Panc1 (cell line): Measurements from ENCODE around the gene TBX5. TPM values are rescaled to one million over a fixed set of nuclear protein-coding genes. Genes with fewer than 3 reads are reported as not detected.

ENCODE experiments used
- ATAC-seq: fragments of 200-7000 bp; cut with Tn5 transposase; 2 replicates; pipeline ENCODE4 v1.9.1; 2020; ENCODE audit warnings: mild to moderate bottlenecking, moderate library complexity
- BruUV-seq: library from RNA; stranded (reverse); fragments of 400-500 nt; replicated peaks from 2 replicates; lab custom pipeline; 2021; lab: Mats Ljungman, UMichigan
- CTCF ChIA-PET: fragments of 300-600 bp; sonication (Branson Sonifier 250); formaldehyde crosslinking; loops from one replicate; lab custom pipeline; 2022; ENCODE audit warnings: antibody characterized with exemption; lab: Charles Lee
- POLR2A ChIA-PET: fragments of 300-600 bp; sonication (Branson Sonifier 250); formaldehyde crosslinking; loops from one replicate; lab custom pipeline; 2022; ENCODE audit warnings: antibody characterized with exemption; lab: Charles Lee
- DNase-seq: peaks from one replicate; pipeline ENCODE4 v3.0.0-alpha.2; 2010; ENCODE audit warnings: low read depth, low spot score
- H3K27ac ChIP-seq: 2 replicates; pipeline ENCODE4 v1.5.1; 2011; ENCODE audit warnings: mild to moderate bottlenecking, low read length, inconsistent platforms
- H3K27me3 ChIP-seq: fragments of 200-500 bp; sonication (Bioruptor generic); 2 replicates; pipeline ENCODE4 v1.6.0; 2014; ENCODE audit warnings: low read length, inconsistent platforms; ENCODE audit not compliant: control insufficient read depth, insufficient read depth
- H3K36me3 ChIP-seq: fragments of 200-500 bp; sonication (Bioruptor generic); 2 replicates; pipeline ENCODE4 v1.5.1; 2014; ENCODE audit warnings: inconsistent platforms, mild to moderate bottlenecking, low read length, moderate library complexity; ENCODE audit not compliant: control insufficient read depth, insufficient read depth
- H3K4me1 ChIP-seq: 2 replicates; pipeline ENCODE4 v1.5.1; 2011; ENCODE audit warnings: inconsistent platforms, mild to moderate bottlenecking, low read length, moderate library complexity; ENCODE audit not compliant: control insufficient read depth, insufficient read depth
- H3K4me3 ChIP-seq, 2 experiments: 2 replicates each; pipeline ENCODE4 v1.5.1; 2011 to 2012; ENCODE audit warnings: low read depth in 2 of 2, low read length in 2 of 2, mild to moderate bottlenecking in 2 of 2, inconsistent platforms in 1 of 2, moderate library complexity in 1 of 2
- H3K9me3 ChIP-seq: fragments of 200-500 bp; sonication (Bioruptor generic); 2 replicates; pipeline ENCODE4 v1.5.1; 2014; ENCODE audit warnings: low read depth, mild to moderate bottlenecking, inconsistent platforms, low read length, moderate library complexity; ENCODE audit not compliant: control insufficient read depth, insufficient read depth
- POLR2AphosphoS5 ChIP-seq: IDR thresholded peaks from 2 replicates; pipeline ENCODE4 v1.6.1; 2012; ENCODE audit warnings: mild to moderate bottlenecking, low read depth, low read length, moderate library complexity
- SIN3A ChIP-seq: IDR thresholded peaks from 2 replicates; pipeline ENCODE4 v1.6.1; 2012; ENCODE audit warnings: low read depth, mild to moderate bottlenecking, low read length, moderate library complexity, borderline replicate concordance; ENCODE audit not compliant: insufficient read depth
- TCF7L2 ChIP-seq: IDR thresholded peaks from 2 replicates; pipeline ENCODE4 v1.6.1; 2011; ENCODE audit warnings: mild to moderate bottlenecking, low read depth, low read length, inconsistent platforms
- in situ Hi-C: cut with HindIII; loops from 2 replicates; pipeline ENCODE4 v1.10.0; 2016; ENCODE audit warnings: low sequenced_read_pairs, low pct_unique_long_range_greater_than_20kb
- intact Hi-C: fragments of 100-400 bp; cut with micrococcal nuclease; formaldehyde crosslinking; loops from one replicate; pipeline ENCODE4 v1.10.0; 2022; ENCODE audit not compliant: unreplicated experiment
- total RNA-seq: library from RNA; stranded (reverse); gene quantifications from one replicate; pipeline ENCODE4 v1.2.1, GENCODE V29; 2021; ENCODE audit not compliant: unreplicated experiment
- TF ChIP-seq, protein P1 (sequence below), 2 experiments: IDR thresholded peaks; 2 replicates each; pipeline ENCODE4 v1.6.1; 2011 to 2012; ENCODE audit warnings: low read depth in 2 of 2, control low read depth in 1 of 2, low read length in 1 of 2, mild to moderate bottlenecking in 1 of 2, moderate library complexity in 1 of 2; ENCODE audit not compliant: insufficient read depth in 1 of 2
- TF ChIP-seq, protein P2 (sequence below): fragments of 450-650 bp; IDR thresholded peaks from 2 replicates; pipeline ENCODE4 v1.5.1; 2017; ENCODE audit warnings: mild to moderate bottlenecking

The TBX5 gene
- total RNA-seq, 1 experiment from 2014 or later: not detected

DNA sequence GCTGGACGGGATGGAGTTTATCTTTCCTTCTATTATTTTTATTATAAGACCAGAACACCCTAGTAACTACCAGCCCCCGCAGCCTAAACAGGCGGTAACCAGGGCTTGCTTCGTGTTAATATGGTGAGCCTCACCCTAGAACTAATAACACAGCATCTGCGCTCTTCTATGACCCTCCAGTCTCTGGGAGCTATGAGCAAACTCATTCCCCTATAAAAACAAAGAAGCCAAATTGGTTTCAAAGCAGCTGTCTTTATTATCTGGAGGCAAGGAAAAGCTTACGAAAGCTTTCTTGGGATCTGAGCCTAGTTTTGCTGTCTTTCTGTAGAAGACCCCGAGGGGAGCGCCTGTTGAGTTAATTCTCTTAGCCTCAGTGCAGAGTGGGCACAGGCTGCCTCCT lies 85.0 kb downstream of the TBX5 start:
- Histone ChIP-seq H3K27me3 (peaks cover 4% of the 10 kb centered on the region; the same call in 1 of the 2 replicates), H3K36me3 (no peaks in the 10 kb centered on the region), H3K4me1 (no peaks in the 10 kb centered on the region), H3K4me3 (no peak overlapping the region), H3K27ac (no peak overlapping the region), H3K9me3 (no peaks in the 10 kb centered on the region)
- BruUV-seq: no TSS peak
- DNase-seq (no peak), ATAC-seq (no peak)
- in situ Hi-C loops (no loop called here), intact Hi-C loops (no loop called here)
- CTCF ChIA-PET: interaction anchor here (0.5 kb wide), 1 partner anchor 78 kb away, joined by 4 read pairs; no protein-coding TSS in a partner anchor
- POLR2A ChIA-PET: no interaction called here
- TF ChIP-seq POLR2AphosphoS5 (no peak), TCF7L2 (no peak), SIN3A (no peak)
- TF ChIP-seq, protein P1, sequence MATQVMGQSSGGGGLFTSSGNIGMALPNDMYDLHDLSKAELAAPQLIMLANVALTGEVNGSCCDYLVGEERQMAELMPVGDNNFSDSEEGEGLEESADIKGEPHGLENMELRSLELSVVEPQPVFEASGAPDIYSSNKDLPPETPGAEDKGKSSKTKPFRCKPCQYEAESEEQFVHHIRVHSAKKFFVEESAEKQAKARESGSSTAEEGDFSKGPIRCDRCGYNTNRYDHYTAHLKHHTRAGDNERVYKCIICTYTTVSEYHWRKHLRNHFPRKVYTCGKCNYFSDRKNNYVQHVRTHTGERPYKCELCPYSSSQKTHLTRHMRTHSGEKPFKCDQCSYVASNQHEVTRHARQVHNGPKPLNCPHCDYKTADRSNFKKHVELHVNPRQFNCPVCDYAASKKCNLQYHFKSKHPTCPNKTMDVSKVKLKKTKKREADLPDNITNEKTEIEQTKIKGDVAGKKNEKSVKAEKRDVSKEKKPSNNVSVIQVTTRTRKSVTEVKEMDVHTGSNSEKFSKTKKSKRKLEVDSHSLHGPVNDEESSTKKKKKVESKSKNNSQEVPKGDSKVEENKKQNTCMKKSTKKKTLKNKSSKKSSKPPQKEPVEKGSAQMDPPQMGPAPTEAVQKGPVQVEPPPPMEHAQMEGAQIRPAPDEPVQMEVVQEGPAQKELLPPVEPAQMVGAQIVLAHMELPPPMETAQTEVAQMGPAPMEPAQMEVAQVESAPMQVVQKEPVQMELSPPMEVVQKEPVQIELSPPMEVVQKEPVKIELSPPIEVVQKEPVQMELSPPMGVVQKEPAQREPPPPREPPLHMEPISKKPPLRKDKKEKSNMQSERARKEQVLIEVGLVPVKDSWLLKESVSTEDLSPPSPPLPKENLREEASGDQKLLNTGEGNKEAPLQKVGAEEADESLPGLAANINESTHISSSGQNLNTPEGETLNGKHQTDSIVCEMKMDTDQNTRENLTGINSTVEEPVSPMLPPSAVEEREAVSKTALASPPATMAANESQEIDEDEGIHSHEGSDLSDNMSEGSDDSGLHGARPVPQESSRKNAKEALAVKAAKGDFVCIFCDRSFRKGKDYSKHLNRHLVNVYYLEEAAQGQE (IDR thresholded peaks at IDR 0.05; ENCODE audit: insufficient read depth in 1 of 2, low read depth in 2 of 2, low read length in 1 of 2): no peak
- TF ChIP-seq, protein P2, sequence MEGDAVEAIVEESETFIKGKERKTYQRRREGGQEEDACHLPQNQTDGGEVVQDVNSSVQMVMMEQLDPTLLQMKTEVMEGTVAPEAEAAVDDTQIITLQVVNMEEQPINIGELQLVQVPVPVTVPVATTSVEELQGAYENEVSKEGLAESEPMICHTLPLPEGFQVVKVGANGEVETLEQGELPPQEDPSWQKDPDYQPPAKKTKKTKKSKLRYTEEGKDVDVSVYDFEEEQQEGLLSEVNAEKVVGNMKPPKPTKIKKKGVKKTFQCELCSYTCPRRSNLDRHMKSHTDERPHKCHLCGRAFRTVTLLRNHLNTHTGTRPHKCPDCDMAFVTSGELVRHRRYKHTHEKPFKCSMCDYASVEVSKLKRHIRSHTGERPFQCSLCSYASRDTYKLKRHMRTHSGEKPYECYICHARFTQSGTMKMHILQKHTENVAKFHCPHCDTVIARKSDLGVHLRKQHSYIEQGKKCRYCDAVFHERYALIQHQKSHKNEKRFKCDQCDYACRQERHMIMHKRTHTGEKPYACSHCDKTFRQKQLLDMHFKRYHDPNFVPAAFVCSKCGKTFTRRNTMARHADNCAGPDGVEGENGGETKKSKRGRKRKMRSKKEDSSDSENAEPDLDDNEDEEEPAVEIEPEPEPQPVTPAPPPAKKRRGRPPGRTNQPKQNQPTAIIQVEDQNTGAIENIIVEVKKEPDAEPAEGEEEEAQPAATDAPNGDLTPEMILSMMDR: no peak

DNA sequence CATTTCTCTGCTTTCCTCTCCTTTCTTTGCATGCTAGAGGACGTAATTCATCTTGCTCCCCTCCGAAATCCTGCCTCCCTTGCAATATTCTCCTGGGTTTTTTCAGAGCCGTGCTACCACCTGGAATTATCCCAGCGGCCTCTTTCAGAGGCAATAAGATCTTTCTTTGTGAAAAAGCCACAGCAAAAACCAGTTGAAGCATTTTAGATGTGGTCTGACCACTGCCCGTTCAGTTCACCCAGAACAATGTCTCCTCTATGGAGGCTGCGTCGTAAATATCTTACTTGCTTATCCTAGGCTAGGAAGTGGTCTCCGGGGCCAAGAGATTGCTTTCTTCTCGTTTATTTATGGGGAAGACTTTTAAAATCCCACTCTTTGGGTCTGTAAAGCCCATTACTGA lies 85.8 kb downstream of the TBX5 start:
- peaks cover 4% of the 10 kb centered on the region; the same call in 1 of the 2 replicates for H3K27me3 ChIP-seq
- no peaks in the 10 kb centered on the region for H3K4me1 ChIP-seq
- CTCF ChIA-PET: no interaction called here
- intact Hi-C loops (no loop called here), in situ Hi-C loops (no loop called here)
- H3K27ac ChIP-seq: no peak overlapping the region
- BruUV-seq: no TSS peak
- POLR2A ChIA-PET: no interaction called here
- no peak overlapping the region for H3K4me3 ChIP-seq
- DNase-seq (no peak), ATAC-seq (no peak)
- no peaks in the 10 kb centered on the region for H3K9me3 ChIP-seq
- H3K36me3 ChIP-seq: no peaks in the 10 kb centered on the region
- TF ChIP-seq POLR2AphosphoS5 (no peak), SIN3A (no peak), TCF7L2 (no peak)
- TF ChIP-seq, protein P1 (IDR thresholded peaks at IDR 0.05; ENCODE audit: insufficient read depth in 1 of 2, low read depth in 2 of 2, low read length in 1 of 2): no peak
- TF ChIP-seq, protein P2: no peak
